ENCODE results near the gene LMO3.

Gene LMO3

DNA sequence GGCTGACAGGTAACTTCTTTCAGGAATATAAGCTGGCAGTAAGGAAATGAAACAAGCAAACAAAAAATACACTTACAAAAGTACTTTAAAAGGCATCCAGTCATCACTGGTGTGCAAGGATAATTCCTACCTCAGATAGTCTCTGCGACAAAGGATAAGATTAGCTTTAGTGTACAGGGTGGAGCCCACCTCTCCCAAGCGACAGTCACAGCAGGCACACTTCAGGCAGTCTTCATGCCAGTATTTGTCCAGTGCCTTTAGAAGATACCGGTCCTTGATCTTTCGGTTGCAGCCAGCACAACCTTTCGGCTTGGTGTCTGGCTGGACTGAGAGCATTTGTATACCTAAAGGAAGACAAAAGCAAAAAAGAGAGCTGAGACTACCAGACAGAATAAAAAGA lies 5.4 kb downstream of the LMO3 start:
- no peak for TF ChIP-seq EZH2phosphoT487 (IDR thresholded peaks at IDR 0.05; ENCODE audit: borderline replicate concordance)
- TF ChIP-seq, protein P1, sequence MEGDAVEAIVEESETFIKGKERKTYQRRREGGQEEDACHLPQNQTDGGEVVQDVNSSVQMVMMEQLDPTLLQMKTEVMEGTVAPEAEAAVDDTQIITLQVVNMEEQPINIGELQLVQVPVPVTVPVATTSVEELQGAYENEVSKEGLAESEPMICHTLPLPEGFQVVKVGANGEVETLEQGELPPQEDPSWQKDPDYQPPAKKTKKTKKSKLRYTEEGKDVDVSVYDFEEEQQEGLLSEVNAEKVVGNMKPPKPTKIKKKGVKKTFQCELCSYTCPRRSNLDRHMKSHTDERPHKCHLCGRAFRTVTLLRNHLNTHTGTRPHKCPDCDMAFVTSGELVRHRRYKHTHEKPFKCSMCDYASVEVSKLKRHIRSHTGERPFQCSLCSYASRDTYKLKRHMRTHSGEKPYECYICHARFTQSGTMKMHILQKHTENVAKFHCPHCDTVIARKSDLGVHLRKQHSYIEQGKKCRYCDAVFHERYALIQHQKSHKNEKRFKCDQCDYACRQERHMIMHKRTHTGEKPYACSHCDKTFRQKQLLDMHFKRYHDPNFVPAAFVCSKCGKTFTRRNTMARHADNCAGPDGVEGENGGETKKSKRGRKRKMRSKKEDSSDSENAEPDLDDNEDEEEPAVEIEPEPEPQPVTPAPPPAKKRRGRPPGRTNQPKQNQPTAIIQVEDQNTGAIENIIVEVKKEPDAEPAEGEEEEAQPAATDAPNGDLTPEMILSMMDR (conservative IDR thresholded peaks at IDR 0.05; ENCODE audit: low read length), result no peak
- Histone ChIP-seq H3K4me3 (ENCODE audit: low read length, poor library complexity, severe bottlenecking) (no peak overlapping the region), H3K9me2 (replicated peaks; ENCODE audit: low read depth, low read length) (no peaks in the 10 kb centered on the region), H3K9me3 (ENCODE audit: insufficient read depth, low read depth, low read length) (no peaks in the 10 kb centered on the region), H2AFZ (ENCODE audit: low read length) (no peak overlapping the region), H3K27me3 (ENCODE audit: insufficient read depth, low read length, poor library complexity, severe bottlenecking) (no peaks in the 10 kb centered on the region), H3K9ac (ENCODE audit: low read depth, low read length, poor library complexity, severe bottlenecking) (no peak overlapping the region), H3K36me3 (ENCODE audit: insufficient read depth, low read length) (no peaks in the 10 kb centered on the region), H3K79me2 (ENCODE audit: insufficient read depth, low read length) (no peaks in the 10 kb centered on the region), H3F3A (ENCODE audit: low read depth) (no peaks in the 10 kb centered on the region), H3K4me1 (ENCODE audit: insufficient read depth, low read length, poor library complexity, severe bottlenecking) (no peaks in the 10 kb centered on the region), H4K20me1 (ENCODE audit: insufficient read depth, low read length, poor library complexity, severe bottlenecking) (no peaks in the 10 kb centered on the region), H3K4me2 (ENCODE audit: low read depth, low read length, poor library complexity, severe bottlenecking) (no peak overlapping the region)

DNA sequence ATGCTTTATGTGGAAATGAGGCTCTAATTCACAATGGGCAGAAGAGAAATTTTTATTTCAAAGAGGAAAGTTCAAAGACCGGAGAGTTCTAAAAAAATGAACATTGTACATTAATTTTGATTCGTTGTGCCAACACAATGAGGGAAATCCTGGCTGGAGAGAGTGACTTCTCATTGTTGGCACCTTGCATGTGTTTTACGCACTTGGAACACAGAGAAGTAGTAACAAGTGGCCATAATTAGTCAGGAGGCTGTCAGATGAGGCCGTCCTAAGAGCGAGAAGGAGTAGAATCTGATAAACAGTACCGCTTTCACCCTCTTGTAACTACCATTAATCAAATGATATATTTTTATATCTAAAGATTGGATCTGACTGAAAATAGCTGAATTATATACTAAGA lies 6.9 kb downstream of the LMO3 start:
- Histone ChIP-seq H3K9me3 (ENCODE audit: insufficient read depth, low read depth, low read length) (no peaks in the 10 kb centered on the region), H3K4me1 (ENCODE audit: insufficient read depth, low read length, poor library complexity, severe bottlenecking) (no peaks in the 10 kb centered on the region), H3F3A (ENCODE audit: low read depth) (no peaks in the 10 kb centered on the region), H3K4me2 (ENCODE audit: low read depth, low read length, poor library complexity, severe bottlenecking) (no peak overlapping the region), H3K4me3 (ENCODE audit: low read length, poor library complexity, severe bottlenecking) (no peak overlapping the region), H3K36me3 (ENCODE audit: insufficient read depth, low read length) (no peaks in the 10 kb centered on the region), H4K20me1 (ENCODE audit: insufficient read depth, low read length, poor library complexity, severe bottlenecking) (no peaks in the 10 kb centered on the region), H3K9me2 (replicated peaks; ENCODE audit: low read depth, low read length) (no peaks in the 10 kb centered on the region), H2AFZ (ENCODE audit: low read length) (no peak overlapping the region), H3K9ac (ENCODE audit: low read depth, low read length, poor library complexity, severe bottlenecking) (no peak overlapping the region), H3K27me3 (ENCODE audit: insufficient read depth, low read length, poor library complexity, severe bottlenecking) (no peaks in the 10 kb centered on the region), H3K79me2 (ENCODE audit: insufficient read depth, low read length) (no peaks in the 10 kb centered on the region)
- TF ChIP-seq EZH2phosphoT487 (IDR thresholded peaks at IDR 0.05; ENCODE audit: borderline replicate concordance), result no peak
- TF ChIP-seq, protein P1 (conservative IDR thresholded peaks at IDR 0.05; ENCODE audit: low read length), result no peak

GRCh38 chr12:16594797-16595196 lies 11.2 kb downstream of the LMO3 start:
- H3K4me1 ChIP-seq (ENCODE audit: insufficient read depth, low read length, poor library complexity, severe bottlenecking), result no peaks in the 10 kb centered on the region
- H3K9me2 ChIP-seq (replicated peaks; ENCODE audit: low read depth, low read length), result no peaks in the 10 kb centered on the region
- H3K4me3 ChIP-seq (ENCODE audit: low read length, poor library complexity, severe bottlenecking), result no peak overlapping the region
- H3K27me3 ChIP-seq (ENCODE audit: insufficient read depth, low read length, poor library complexity, severe bottlenecking), result no peaks in the 10 kb centered on the region
- H2AFZ ChIP-seq (ENCODE audit: low read length), result no peak overlapping the region
- H3K9me3 ChIP-seq (ENCODE audit: insufficient read depth, low read depth, low read length), result no peaks in the 10 kb centered on the region
- no peaks in the 10 kb centered on the region for H4K20me1 ChIP-seq (ENCODE audit: insufficient read depth, low read length, poor library complexity, severe bottlenecking)
- TF ChIP-seq EZH2phosphoT487 (IDR thresholded peaks at IDR 0.05; ENCODE audit: borderline replicate concordance), result no peak
- TF ChIP-seq, protein P1 (conservative IDR thresholded peaks at IDR 0.05; ENCODE audit: low read length), result no peak
- no peaks in the 10 kb centered on the region for H3F3A ChIP-seq (ENCODE audit: low read depth)
- H3K9ac ChIP-seq (ENCODE audit: low read depth, low read length, poor library complexity, severe bottlenecking), result no peak overlapping the region
- no peaks in the 10 kb centered on the region for H3K79me2 ChIP-seq (ENCODE audit: insufficient read depth, low read length)
- H3K36me3 ChIP-seq (ENCODE audit: insufficient read depth, low read length), result no peaks in the 10 kb centered on the region
- H3K4me2 ChIP-seq (ENCODE audit: low read depth, low read length, poor library complexity, severe bottlenecking), result no peak overlapping the region

All from Loucy (cell line).